ENCODE results near the gene MPL.

Gene MPL

GRCh38 chr1:43358121-43358745 is 20.6 kb downstream of the MPL start:
- TF ChIP-seq, protein P1, sequence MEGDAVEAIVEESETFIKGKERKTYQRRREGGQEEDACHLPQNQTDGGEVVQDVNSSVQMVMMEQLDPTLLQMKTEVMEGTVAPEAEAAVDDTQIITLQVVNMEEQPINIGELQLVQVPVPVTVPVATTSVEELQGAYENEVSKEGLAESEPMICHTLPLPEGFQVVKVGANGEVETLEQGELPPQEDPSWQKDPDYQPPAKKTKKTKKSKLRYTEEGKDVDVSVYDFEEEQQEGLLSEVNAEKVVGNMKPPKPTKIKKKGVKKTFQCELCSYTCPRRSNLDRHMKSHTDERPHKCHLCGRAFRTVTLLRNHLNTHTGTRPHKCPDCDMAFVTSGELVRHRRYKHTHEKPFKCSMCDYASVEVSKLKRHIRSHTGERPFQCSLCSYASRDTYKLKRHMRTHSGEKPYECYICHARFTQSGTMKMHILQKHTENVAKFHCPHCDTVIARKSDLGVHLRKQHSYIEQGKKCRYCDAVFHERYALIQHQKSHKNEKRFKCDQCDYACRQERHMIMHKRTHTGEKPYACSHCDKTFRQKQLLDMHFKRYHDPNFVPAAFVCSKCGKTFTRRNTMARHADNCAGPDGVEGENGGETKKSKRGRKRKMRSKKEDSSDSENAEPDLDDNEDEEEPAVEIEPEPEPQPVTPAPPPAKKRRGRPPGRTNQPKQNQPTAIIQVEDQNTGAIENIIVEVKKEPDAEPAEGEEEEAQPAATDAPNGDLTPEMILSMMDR (IDR thresholded peaks at IDR 0.05) = no peak
- Histone ChIP-seq H2AFZ (peak overlapping the region; percentile 97), H3K79me2 (no peaks in the 10 kb centered on the region), H3K27ac (peak overlapping the region; percentile 77), H3K4me2 (ENCODE audit: low read length) (peak overlapping the region; percentile 99), H3K27me3 (ENCODE audit: control insufficient read depth, insufficient read depth, low read length) (no peaks in the 10 kb centered on the region), H3K9me3 (ENCODE audit: control insufficient read depth, low read length) (no peaks in the 10 kb centered on the region), H3K4me1 (no peaks in the 10 kb centered on the region), H3K9ac (no peak overlapping the region), H3K4me3 (ENCODE audit: low read depth, low read length) (peak overlapping the region; percentile 90), H3K36me3 (ENCODE audit: control insufficient read depth, insufficient read depth, low read length) (no peaks in the 10 kb centered on the region)

GRCh38 chr1:43358746-43359693 is 21.4 kb downstream of the MPL start, which contains the start of gene CDC20:
TSS of gene CDC20 (plus strand) at chr1:43358981. CDS start at chr1:43359216, 235 bp downstream.
- Histone ChIP-seq H3K4me2 (ENCODE audit: low read length) (peak within 1 kb of the TSS; percentile 99), H3K9me3 (ENCODE audit: control insufficient read depth, low read length) (no peaks in the 10 kb centered on the region), H3K4me1 (no peaks in the 10 kb centered on the region), H2AFZ (peak within 1 kb of the TSS; percentile 97), H3K27me3 (ENCODE audit: control insufficient read depth, insufficient read depth, low read length) (no peaks in the 10 kb centered on the region), H3K9ac (no peak within 1 kb of the TSS), H3K79me2 (no peaks in the 10 kb centered on the region), H3K27ac (peak within 1 kb of the TSS; percentile 77), H3K4me3 (ENCODE audit: low read depth, low read length) (peak within 1 kb of the TSS; percentile 90), H3K36me3 (ENCODE audit: control insufficient read depth, insufficient read depth, low read length) (no peaks in the 10 kb centered on the region)
- TF ChIP-seq, protein P1 (IDR thresholded peaks at IDR 0.05) = no peak

DNA sequence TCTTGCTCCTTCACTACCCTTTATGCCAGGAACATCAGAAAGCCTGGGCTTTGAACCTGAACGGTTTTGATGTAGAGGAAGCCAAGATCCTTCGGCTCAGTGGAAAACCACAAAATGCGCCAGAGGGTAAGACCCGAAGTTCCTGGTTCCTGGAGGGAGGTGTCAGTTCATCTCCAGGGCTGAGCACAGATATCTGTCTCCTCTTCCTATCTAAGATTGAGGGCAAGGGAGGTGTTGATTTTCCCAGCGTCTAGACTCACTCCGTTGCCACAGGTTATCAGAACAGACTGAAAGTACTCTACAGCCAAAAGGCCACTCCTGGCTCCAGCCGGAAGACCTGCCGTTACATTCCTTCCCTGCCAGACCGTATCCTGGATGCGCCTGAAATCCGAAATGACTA is 22.1 kb downstream of the MPL start:
- H3K4me2 ChIP-seq (ENCODE audit: low read length) = no peak overlapping the region
- H3K4me3 ChIP-seq (ENCODE audit: low read depth, low read length) = no peak overlapping the region
- no peaks in the 10 kb centered on the region for H3K9me3 ChIP-seq (ENCODE audit: control insufficient read depth, low read length)
- H3K9ac ChIP-seq = no peak overlapping the region
- TF ChIP-seq, protein P1 (IDR thresholded peaks at IDR 0.05) = no peak
- no peaks in the 10 kb centered on the region for H3K27me3 ChIP-seq (ENCODE audit: control insufficient read depth, insufficient read depth, low read length)
- no peaks in the 10 kb centered on the region for H3K79me2 ChIP-seq
- no peaks in the 10 kb centered on the region for H3K4me1 ChIP-seq
- no peaks in the 10 kb centered on the region for H3K36me3 ChIP-seq (ENCODE audit: control insufficient read depth, insufficient read depth, low read length)
- no peak overlapping the region for H3K27ac ChIP-seq
- no peak overlapping the region for H2AFZ ChIP-seq

GRCh38 chr1:43360616-43361015 is 23.0 kb downstream of the MPL start:
- TF ChIP-seq, protein P1 (IDR thresholded peaks at IDR 0.05) = no peak
- H3K27ac ChIP-seq = no peak overlapping the region
- H2AFZ ChIP-seq = no peak overlapping the region
- H3K9ac ChIP-seq = no peak overlapping the region
- H3K4me1 ChIP-seq = no peaks in the 10 kb centered on the region
- H3K36me3 ChIP-seq (ENCODE audit: control insufficient read depth, insufficient read depth, low read length) = no peaks in the 10 kb centered on the region
- no peaks in the 10 kb centered on the region for H3K9me3 ChIP-seq (ENCODE audit: control insufficient read depth, low read length)
- H3K4me2 ChIP-seq (ENCODE audit: low read length) = no peak overlapping the region
- no peak overlapping the region for H3K4me3 ChIP-seq (ENCODE audit: low read depth, low read length)
- no peaks in the 10 kb centered on the region for H3K79me2 ChIP-seq
- no peaks in the 10 kb centered on the region for H3K27me3 ChIP-seq (ENCODE audit: control insufficient read depth, insufficient read depth, low read length)
